K562 (cell line): ENCODE data around the gene FADS1. TPM values are rescaled to one million over a fixed set of nuclear protein-coding genes. Genes with fewer than 3 reads are reported as not detected.

ENCODE experiments used
- ATAC-seq: fragments of 200-7000 bp; cut with Tn5 transposase; 3 replicates; pipeline ENCODE4 v1.9.1; 2020; ENCODE audit warnings: moderate library complexity
- BruUV-seq: library from RNA; stranded (reverse); fragments of 400-500 nt; replicated peaks from 2 replicates; lab custom pipeline; 2021; lab: Mats Ljungman, UMichigan
- CTCF ChIA-PET: fragments of 300-600 bp; formaldehyde crosslinking; extraction: SDS; loops from one replicate; lab custom pipeline; 2021; ENCODE audit warnings: low intra/inter-chr PET ratio; lab: Yijun Ruan, JAX
- POLR2A ChIA-PET: fragments of 300-600, 350-650 bp; sonication (Branson Sonifier 250); formaldehyde crosslinking; extraction: SDS; loops from one replicate; lab custom pipeline; 2021; ENCODE audit warnings: antibody characterized with exemption, inconsistent platforms; lab: Yijun Ruan, JAX
- DNase-seq, 4 experiments: peaks; one replicate each; pipeline versions ENCODE4 v3.0.0 to v3.0.0-alpha.2; 2011 to 2018; ENCODE audit warnings: low spot score in 3 of 4, mixed read lengths in 3 of 4; ENCODE audit errors: extremely low read depth in 1 of 4
- FAIRE-seq: peaks from 2 replicates; lab custom pipeline; 2011; peaks lifted over from hg19 to GRCh38; lab: Jason Lieb, UNC
- H2AFZ ChIP-seq: 2 replicates; pipeline ENCODE4 v1.6.0; 2011; ENCODE audit warnings: low read depth, low read length, control low read depth, inconsistent platforms
- H3K27ac ChIP-seq: fragments of 200-600 bp; 3 replicates; pipeline ENCODE4 v1.8.0; 2011; ENCODE audit warnings: low read depth, mild to moderate bottlenecking, control low read depth, inconsistent platforms, low read length, moderate library complexity, mixed read lengths; ENCODE audit errors: extremely low read depth
- H3K27me3 ChIP-seq, 2 experiments: fragments of 300-600 bp in 1 of 2; 2 replicates in 1 of 2; 3 replicates in 1 of 2; pipeline versions ENCODE4 v1.6.0 to v1.8.0; 2011; ENCODE audit warnings: inconsistent platforms in 2 of 2, low read length in 2 of 2, mild to moderate bottlenecking in 1 of 2, mixed read lengths in 1 of 2, moderate library complexity in 1 of 2; ENCODE audit not compliant: control insufficient read depth in 2 of 2, insufficient read depth in 2 of 2
- H3K36me3 ChIP-seq: fragments of 300-600 bp; 3 replicates; pipeline ENCODE4 v1.8.0; 2011; ENCODE audit warnings: mild to moderate bottlenecking, low read length, inconsistent platforms; ENCODE audit not compliant: control insufficient read depth, insufficient read depth
- H3K4me1 ChIP-seq, 2 experiments: fragments of 200-600 bp in 1 of 2; replicated peaks in 1 of 2; 2 replicates in 1 of 2; 3 replicates in 1 of 2; pipeline versions ENCODE4 v1.5.1 to v1.8.0; 2011; ENCODE audit warnings: inconsistent platforms in 2 of 2, low read length in 2 of 2, mild to moderate bottlenecking in 1 of 2, mixed read lengths in 1 of 2, moderate library complexity in 1 of 2; ENCODE audit not compliant: control insufficient read depth in 2 of 2, insufficient read depth in 2 of 2
- H3K4me2 ChIP-seq: 2 replicates; pipeline ENCODE4 v1.6.1; 2011; ENCODE audit warnings: low read length, control low read depth, inconsistent platforms, mixed read lengths; ENCODE audit not compliant: insufficient read depth
- H3K4me3 ChIP-seq: fragments of 200-600 bp; sonication (generic), shearing (Covaris generic); 2 replicates; pipeline ENCODE4 v1.5.1; 2016; ENCODE audit warnings: control low read depth, inconsistent platforms
- H3K79me2 ChIP-seq: fragments of 200-600 bp; 3 replicates; pipeline ENCODE4 v1.8.0; 2011; ENCODE audit warnings: low read length, inconsistent platforms; ENCODE audit not compliant: control insufficient read depth, insufficient read depth
- H3K9ac ChIP-seq, 2 experiments: 2 replicates each; pipeline versions ENCODE4 v1.6.0 to v1.6.1; 2011; ENCODE audit warnings: low read depth in 2 of 2, low read length in 2 of 2, control low read depth in 1 of 2, inconsistent platforms in 1 of 2, mild to moderate bottlenecking in 1 of 2, mixed read lengths in 1 of 2; ENCODE audit not compliant: insufficient read depth in 1 of 2
- H3K9me1 ChIP-seq: one replicate; pipeline ENCODE4 v1.6.0; 2011; ENCODE audit warnings: inconsistent platforms, mild to moderate bottlenecking, low read length, moderate library complexity; ENCODE audit not compliant: control insufficient read depth, insufficient read depth
- H3K9me3 ChIP-seq: replicated peaks from 2 replicates; pipeline ENCODE4 v1.5.1; 2011; ENCODE audit warnings: low read depth, low read length, inconsistent platforms; ENCODE audit not compliant: control insufficient read depth, insufficient read depth
- H4K20me1 ChIP-seq: replicated peaks from 2 replicates; pipeline ENCODE4 v1.6.1; 2011; ENCODE audit warnings: low read length, inconsistent platforms, mixed read lengths; ENCODE audit not compliant: control insufficient read depth, insufficient read depth
- BCL6 ChIP-seq: fragments of 250-450 bp; sonication (Bioruptor Pico); IDR thresholded peaks from 2 replicates; pipeline ENCODE4 v1.4.0; 2020
- BRD4 ChIP-seq: fragments of 200-600 bp; sonication (generic); IDR thresholded peaks from 2 replicates; pipeline ENCODE4 v1.6.1; 2017; ENCODE audit warnings: inconsistent platforms
- FOSL1 ChIP-seq: fragments of 200-800 bp; sonication (Bioruptor generic); conservative IDR thresholded peaks from 2 replicates; pipeline ENCODE4 v1.6.1; 2016; ENCODE audit warnings: missing genetic modification characterization, missing compliant biosample characterization
- KLF10 ChIP-seq: fragments of 250-450 bp; sonication (Bioruptor Pico); IDR thresholded peaks from 2 replicates; pipeline ENCODE4 v1.6.1; 2021; ENCODE audit warnings: matching md5 sums
- LCOR ChIP-seq: sonication (generic); formaldehyde crosslinking; IDR thresholded peaks from 2 replicates; pipeline ENCODE4 v1.8.0; 2022; ENCODE audit warnings: mild to moderate bottlenecking, missing genetic modification reagents
- MBD1 ChIP-seq: fragments of 250-450 bp; sonication (Bioruptor Pico); IDR thresholded peaks from 2 replicates; pipeline ENCODE4 v1.8.0; 2022; ENCODE audit warnings: inconsistent platforms
- MEIS2 ChIP-seq: fragments of 450-650 bp; IDR thresholded peaks from 2 replicates; pipeline ENCODE4 v1.6.1; 2014; ENCODE audit warnings: mild to moderate bottlenecking; ENCODE audit not compliant: partially characterized antibody
- POLR2AphosphoS2 ChIP-seq: IDR thresholded peaks from 2 replicates; pipeline ENCODE4 v1.6.1; 2012; ENCODE audit warnings: low read length, improper control_type of control experiment
- POLR2B ChIP-seq: fragments of 450-650 bp; IDR thresholded peaks from 2 replicates; pipeline ENCODE4 v1.6.1; 2018; ENCODE audit warnings: low read depth; ENCODE audit not compliant: partially characterized antibody
- RBM17 ChIP-seq: fragments of 200-400 bp; formaldehyde crosslinking; IDR thresholded peaks from 2 replicates; pipeline ENCODE4 v1.6.1; 2017; ENCODE audit warnings: low read depth, mild to moderate bottlenecking, low read length, borderline replicate concordance
- RFX1 ChIP-seq: fragments of 450-650 bp; IDR thresholded peaks from 2 replicates; pipeline ENCODE4 v1.6.1; 2016; ENCODE audit warnings: mild to moderate bottlenecking, moderate library complexity
- SIX5 ChIP-seq, 2 experiments: IDR thresholded peaks; 2 replicates each; pipeline ENCODE4 v1.6.1; 2011; ENCODE audit warnings: low read length in 2 of 2, borderline replicate concordance in 1 of 2, low read depth in 1 of 2, mild to moderate bottlenecking in 1 of 2, moderate library complexity in 1 of 2; ENCODE audit not compliant: insufficient read depth in 1 of 2
- SRSF3 ChIP-seq: fragments of 200-400 bp; formaldehyde crosslinking; IDR thresholded peaks from 2 replicates; pipeline ENCODE4 v1.6.1; 2016; ENCODE audit warnings: mild to moderate bottlenecking, low read length, moderate library complexity; ENCODE audit not compliant: insufficient read depth
- ZNF12 ChIP-seq: sonication (generic); formaldehyde crosslinking; IDR thresholded peaks from 2 replicates; pipeline ENCODE4 v1.4.0; 2020; ENCODE audit warnings: mild to moderate bottlenecking, missing genetic modification reagents
- ZNF280B ChIP-seq: fragments of 250-450 bp; sonication (Bioruptor Pico); IDR thresholded peaks from 2 replicates; pipeline ENCODE4 v1.5.1; 2021; ENCODE audit warnings: mild to moderate bottlenecking
- ZNF282 ChIP-seq: sonication (generic); formaldehyde crosslinking; IDR thresholded peaks from 2 replicates; pipeline ENCODE4 v1.8.1; 2023; ENCODE audit warnings: missing genetic modification reagents
- WGBS: fragments of 100-300 bp; shearing (Covaris generic); methylation state at CpG from one replicate; pipeline ENCODE4 v1.1.6; 2016; ENCODE audit warnings: low coverage, mixed read lengths; ENCODE audit not compliant: insufficient coverage; ENCODE audit errors: missing lambda C conversion rate; 5-methylcytosine and 5-hydroxymethylcytosine counted together
- in situ Hi-C: fragments of 300-500 bp; cut with MboI; formaldehyde crosslinking; loops from 4 replicates; pipeline ENCODE4 v1.15.0; 2018; ENCODE audit warnings: inconsistent platforms, mixed read lengths
- intact Hi-C: fragments of 100-400 bp; cut with micrococcal nuclease; formaldehyde crosslinking; loops from 2 replicates; pipeline ENCODE4 v1.14.2; 2022
- polyA plus RNA-seq, 8 experiments: library from polyadenylated mRNA; depleted of rRNA in 4 of 8; stranded (reverse) in 5 of 8; unstranded in 3 of 8; fragments of >200 nt; fragmentation: Nextera tagmentation in 2 of 8; fragmentation: Illumina TruSeq in 1 of 8; extraction: Ambion mirVana in 2 of 8; extraction: Trizol in 1 of 8; gene quantifications; 2 replicates each; pipeline versions ENCODE4 v1.2.1 to v1.2.3, GENCODE V29; 2011 to 2014; ENCODE audit warnings: inconsistent platforms in 1 of 8, missing spikeins in 1 of 8
- total RNA-seq, 7 experiments: library from RNA; depleted of rRNA in 6 of 7; stranded (reverse); fragments of >200 nt in 6 of 7; fragmentation: Illumina TruSeq in 2 of 7; extraction: Trizol in 2 of 7; gene quantifications; 2 replicates each; pipeline versions ENCODE4 v1.2.1 to v1.2.3, GENCODE V29; 2011 to 2021; ENCODE audit warnings: low replicate concordance in 1 of 7
- TF ChIP-seq, protein P1 (sequence below): sonication (generic); formaldehyde crosslinking; IDR thresholded peaks from 2 replicates; pipeline ENCODE4 v1.8.0; 2022; ENCODE audit warnings: missing genetic modification reagents, mild to moderate bottlenecking, moderate library complexity, borderline replicate concordance
- TF ChIP-seq, protein P2 (sequence below): fragments of 250-450 bp; sonication (Bioruptor Pico); IDR thresholded peaks from 2 replicates; pipeline ENCODE4 v1.9.0; 2021; ENCODE audit warnings: mild to moderate bottlenecking

The FADS1 gene
- total and polyA plus RNA-seq, 9 of the 15 experiments (the other 6 are each of a cell fraction or from before 2014, with no cell fraction given): 110 to 864 (median 364) TPM

- no peak overlapping the region for H3K4me3 ChIP-seq
- intact Hi-C loops (no loop called here), in situ Hi-C loops (no loop called here)
- no peaks in the 10 kb centered on the region; the same call in 1 of the 2 replicates for H4K20me1 ChIP-seq
- no peaks in the 10 kb centered on the region for H3K9me3 ChIP-seq
- peaks cover 97% of the 10 kb centered on the region for H3K36me3 ChIP-seq
- ChIA-PET POLR2A (interaction anchor here (0.8 to 7.6 kb wide), 5 partner anchors 9 to 142 kb away, joined by 3 to 97 read pairs (median 16); partner anchors contain the start of genes FADS1, FEN1 and TMEM258), CTCF (no interaction called here)
- peaks cover 6% of the 10 kb centered on the region for H3K9me1 ChIP-seq
- ATAC-seq: peak; percentile 13; the same call in 1 of the 3 replicates
- H3K4me2 ChIP-seq: no peak overlapping the region
- BruUV-seq: no TSS peak
- no peak for FAIRE-seq
- H3K9ac ChIP-seq: peak overlapping the region in 1 of 2 experiments; percentile 68; a peak in 1 of 4 replicates
- H3K4me1 ChIP-seq: peaks cover 22 to 26% of the 10 kb centered on the region in 2 experiments; a peak in 4 of 5 replicates
- peaks cover 32% of the 10 kb centered on the region; the same call in 2 of the 3 replicates for H3K79me2 ChIP-seq
- WGBS: 92% methylated on average over 5 of the region's 5 CpGs
- H3K27ac ChIP-seq: no peak overlapping the region
- H3K27me3 ChIP-seq: no peaks in the 10 kb centered on the region
- DNase-seq: no peak
- H2AFZ ChIP-seq: no peak overlapping the region
- TF ChIP-seq MEIS2 (no peak), SIX5 (IDR thresholded peaks at IDR 0.05; ENCODE audit: borderline replicate concordance in 1 of 2, insufficient read depth in 1 of 2, low read depth in 1 of 2, low read length in 2 of 2) (no peak), BRD4 (no peak), RFX1 (no peak), POLR2B (peak; percentile 35), ZNF280B (CRISPR knock-in tag) (no peak), POLR2AphosphoS2 (peak; percentile 82), ZNF282 (CRISPR knock-in tag) (no peak), FOSL1 (tag) (no peak), MBD1 (CRISPR knock-in tag) (no peak), RBM17 (no peak), SRSF3 (no peak), LCOR (CRISPR knock-in tag) (0 out of 2 replicates have a peak, but pooled peaks have one; percentile 37), ZNF12 (CRISPR knock-in tag) (no peak), KLF10 (CRISPR knock-in tag) (peak; percentile 22; the same call in 1 of the 2 replicates), BCL6 (CRISPR knock-in tag) (no peak)
- TF ChIP-seq, protein P1, sequence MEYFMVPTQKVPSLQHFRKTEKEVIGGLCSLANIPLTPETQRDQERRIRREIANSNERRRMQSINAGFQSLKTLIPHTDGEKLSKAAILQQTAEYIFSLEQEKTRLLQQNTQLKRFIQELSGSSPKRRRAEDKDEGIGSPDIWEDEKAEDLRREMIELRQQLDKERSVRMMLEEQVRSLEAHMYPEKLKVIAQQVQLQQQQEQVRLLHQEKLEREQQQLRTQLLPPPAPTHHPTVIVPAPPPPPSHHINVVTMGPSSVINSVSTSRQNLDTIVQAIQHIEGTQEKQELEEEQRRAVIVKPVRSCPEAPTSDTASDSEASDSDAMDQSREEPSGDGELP (CRISPR knock-in tag): peak; percentile 13; the same call in 1 of the 2 replicates
- TF ChIP-seq, protein P2, sequence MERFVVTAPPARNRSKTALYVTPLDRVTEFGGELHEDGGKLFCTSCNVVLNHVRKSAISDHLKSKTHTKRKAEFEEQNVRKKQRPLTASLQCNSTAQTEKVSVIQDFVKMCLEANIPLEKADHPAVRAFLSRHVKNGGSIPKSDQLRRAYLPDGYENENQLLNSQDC: no peak
Observed at GRCh38 chr11:61806785-61807184, 10.0 kb downstream of the FADS1 start.
